PC-9 (cell line): ENCODE data around the gene TASOR2.

Source experiments
- CTCF ChIP-seq: fragments of 200-600 bp; sonication (generic); conservative IDR thresholded peaks from 2 replicates; pipeline ENCODE4 v1.6.1; 2017; ENCODE audit warnings: mixed run types, antibody characterized with exemption, mild to moderate bottlenecking, moderate library complexity
- EZH2 ChIP-seq: fragments of 200-600 bp; sonication (generic); IDR thresholded peaks from 2 replicates; pipeline ENCODE4 v1.8.0; 2017; ENCODE audit warnings: antibody characterized with exemption, low read depth

- TF ChIP-seq CTCF (no peak), EZH2 (no peak)
These were observed 49.7 kb upstream of the TASOR2 start for GRCh38 chr10:5634918-5635317.
